A673 (cell line): ENCODE results near the gene PTGS1. TPM values are rescaled to one million over a fixed set of nuclear protein-coding genes. Genes with fewer than 3 reads are reported as not detected.

Source experiments
- BruUV-seq: library from RNA; stranded (reverse); fragments of 400-500 nt; replicated peaks from 2 replicates; lab custom pipeline; 2021; lab: Mats Ljungman, UMichigan
- CTCF ChIA-PET: fragments of 300-600 bp; sonication (Branson Sonifier 250); formaldehyde crosslinking; loops from one replicate; lab custom pipeline; 2022; ENCODE audit warnings: antibody characterized with exemption; lab: Charles Lee
- POLR2A ChIA-PET: fragments of 300-600 bp; sonication (Branson Sonifier 250); formaldehyde crosslinking; loops from one replicate; lab custom pipeline; 2022; ENCODE audit warnings: antibody characterized with exemption; ENCODE audit not compliant: low non-redundant PET; lab: Charles Lee
- DNase-seq: peaks from one replicate; pipeline ENCODE4 v3.0.0-alpha.2; 2015; ENCODE audit warnings: low spot score
- H3K27ac ChIP-seq: fragments of 200-600 bp; sonication (generic); 2 replicates; pipeline ENCODE4 v1.5.1; 2016; ENCODE audit warnings: mixed run types, low read depth, mild to moderate bottlenecking, mixed read lengths, antibody characterized with exemption, low read length; ENCODE audit not compliant: poor library complexity, severe bottlenecking
- H3K27me3 ChIP-seq: fragments of 200-600 bp; sonication (generic); replicated peaks from 2 replicates; pipeline ENCODE4 v1.6.1; 2017; ENCODE audit warnings: mixed run types, low read depth, mild to moderate bottlenecking, mixed read lengths, antibody characterized with exemption, low read length; ENCODE audit not compliant: insufficient read depth, poor library complexity
- H3K36me3 ChIP-seq: fragments of 200-600 bp; sonication (generic); 2 replicates; pipeline ENCODE4 v1.6.1; 2016; ENCODE audit warnings: mixed run types, mild to moderate bottlenecking, mixed read lengths, antibody characterized with exemption, low read length; ENCODE audit not compliant: insufficient read depth, poor library complexity, severe bottlenecking
- H3K4me1 ChIP-seq: fragments of 200-600 bp; sonication (generic); 2 replicates; pipeline ENCODE4 v1.6.1; 2017; ENCODE audit warnings: mixed run types, mild to moderate bottlenecking, mixed read lengths, antibody characterized with exemption, low read length; ENCODE audit not compliant: insufficient read depth, poor library complexity, severe bottlenecking
- H3K4me3 ChIP-seq: fragments of 200-600 bp; sonication (generic); 2 replicates; pipeline ENCODE4 v1.5.1; 2016; ENCODE audit warnings: low read depth, mixed run types, mild to moderate bottlenecking, mixed read lengths, low read length; ENCODE audit not compliant: poor library complexity, severe bottlenecking
- H3K9me3 ChIP-seq: fragments of 200-600 bp; sonication (generic); 2 replicates; pipeline ENCODE4 v1.6.1; 2016; ENCODE audit warnings: mixed run types, low read depth, mild to moderate bottlenecking, mixed read lengths, antibody characterized with exemption, low read length; ENCODE audit not compliant: poor library complexity, severe bottlenecking
- EZH2 ChIP-seq: fragments of 200-600 bp; sonication (generic); IDR thresholded peaks from 2 replicates; pipeline ENCODE4 v1.6.1; 2017; ENCODE audit warnings: borderline replicate concordance, low read depth, mild to moderate bottlenecking, mixed read lengths, antibody characterized with exemption, low read length; ENCODE audit not compliant: poor library complexity, severe bottlenecking
- intact Hi-C: fragments of 100-400 bp; cut with micrococcal nuclease; formaldehyde crosslinking; loops from one replicate; pipeline ENCODE4 v1.10.0; 2022; ENCODE audit not compliant: unreplicated experiment
- total RNA-seq: library from RNA; stranded (reverse); gene quantifications from 2 replicates; pipeline ENCODE4 v1.2.3, GENCODE V29; 2021
- TF ChIP-seq, protein P1 (sequence below): fragments of 300-800, 200-600 bp; sonication (generic); conservative IDR thresholded peaks from 2 replicates; pipeline ENCODE4 v1.5.1; 2017; ENCODE audit warnings: low read depth, mild to moderate bottlenecking, antibody characterized with exemption, low read length, moderate library complexity, mixed read lengths

Gene PTGS1
- total RNA-seq, 1 experiment from 2014 or later, result not detected

DNA sequence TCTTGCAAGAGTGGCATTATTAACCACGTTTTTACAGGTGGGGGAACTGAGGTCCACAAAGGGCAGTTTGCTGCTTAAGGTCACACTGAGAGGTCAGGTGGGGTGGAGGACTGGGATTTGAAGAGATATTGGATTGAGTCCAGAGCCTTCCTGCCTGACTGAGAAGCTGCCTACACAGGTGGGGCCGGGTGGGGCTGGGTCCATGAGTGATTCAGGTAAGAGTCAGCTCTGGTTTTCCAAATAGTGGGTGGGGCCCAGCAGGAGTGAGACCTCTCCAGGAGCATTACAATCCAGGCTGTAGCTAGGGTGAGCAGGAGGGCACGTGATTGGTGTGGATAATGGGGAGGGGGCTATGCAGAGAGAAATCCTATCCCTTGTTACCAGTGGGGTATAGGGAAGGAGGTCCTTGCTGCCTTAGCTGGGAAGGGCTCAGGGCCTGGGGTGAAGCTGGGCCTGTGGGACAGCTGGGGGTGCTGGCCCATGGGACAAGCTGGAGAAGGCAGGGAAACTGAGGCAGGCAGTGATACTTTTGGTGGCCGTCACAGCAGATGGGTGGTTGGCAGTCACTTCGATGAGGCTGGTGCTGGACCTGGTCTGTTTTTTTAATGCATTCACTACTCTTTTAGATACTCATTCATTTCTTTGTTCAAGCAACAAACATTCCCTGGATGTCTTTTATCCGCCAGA is 2.9 kb upstream of the PTGS1 start:
- no peaks in the 10 kb centered on the region for H3K9me3 ChIP-seq
- H3K27me3 ChIP-seq, result peaks cover 28% of the 10 kb centered on the region
- intact Hi-C loops, result no loop called here
- H3K4me1 ChIP-seq, result no peaks in the 10 kb centered on the region
- TF ChIP-seq, protein P1, sequence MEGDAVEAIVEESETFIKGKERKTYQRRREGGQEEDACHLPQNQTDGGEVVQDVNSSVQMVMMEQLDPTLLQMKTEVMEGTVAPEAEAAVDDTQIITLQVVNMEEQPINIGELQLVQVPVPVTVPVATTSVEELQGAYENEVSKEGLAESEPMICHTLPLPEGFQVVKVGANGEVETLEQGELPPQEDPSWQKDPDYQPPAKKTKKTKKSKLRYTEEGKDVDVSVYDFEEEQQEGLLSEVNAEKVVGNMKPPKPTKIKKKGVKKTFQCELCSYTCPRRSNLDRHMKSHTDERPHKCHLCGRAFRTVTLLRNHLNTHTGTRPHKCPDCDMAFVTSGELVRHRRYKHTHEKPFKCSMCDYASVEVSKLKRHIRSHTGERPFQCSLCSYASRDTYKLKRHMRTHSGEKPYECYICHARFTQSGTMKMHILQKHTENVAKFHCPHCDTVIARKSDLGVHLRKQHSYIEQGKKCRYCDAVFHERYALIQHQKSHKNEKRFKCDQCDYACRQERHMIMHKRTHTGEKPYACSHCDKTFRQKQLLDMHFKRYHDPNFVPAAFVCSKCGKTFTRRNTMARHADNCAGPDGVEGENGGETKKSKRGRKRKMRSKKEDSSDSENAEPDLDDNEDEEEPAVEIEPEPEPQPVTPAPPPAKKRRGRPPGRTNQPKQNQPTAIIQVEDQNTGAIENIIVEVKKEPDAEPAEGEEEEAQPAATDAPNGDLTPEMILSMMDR, result no peak
- TF ChIP-seq EZH2, result no peak
- BruUV-seq, result no TSS peak
- DNase-seq, result no peak
- H3K27ac ChIP-seq, result no peak overlapping the region
- no peaks in the 10 kb centered on the region for H3K36me3 ChIP-seq
- H3K4me3 ChIP-seq, result no peak overlapping the region
- POLR2A ChIA-PET, result interaction anchor here (0.6 kb wide), 1 partner anchor 61 kb away, joined by 4 read pairs; no protein-coding TSS in a partner anchor
- CTCF ChIA-PET, result interaction anchor here (0.6 kb wide), 1 partner anchor 32 kb away, joined by 5 read pairs; no protein-coding TSS in a partner anchor

DNA sequence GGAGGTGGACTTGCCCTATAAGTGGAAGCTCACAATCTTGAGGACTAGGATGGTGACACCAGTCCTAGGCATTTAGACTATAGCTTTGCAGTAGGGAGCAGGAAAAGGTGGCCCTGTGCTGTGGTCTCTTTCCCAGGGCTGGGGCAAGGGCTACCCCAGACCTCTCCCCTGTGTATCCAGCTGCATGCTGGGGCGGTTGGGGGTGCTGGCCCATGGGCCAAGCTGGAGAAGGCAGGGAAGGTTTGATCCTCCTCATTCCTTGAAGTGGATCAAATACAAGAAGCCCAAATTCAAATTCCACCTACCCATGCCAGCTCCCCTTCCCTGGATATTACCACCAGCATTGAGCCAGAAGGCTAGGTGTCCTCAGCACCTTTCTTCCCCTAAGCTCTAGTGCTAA is 2.2 kb upstream of the PTGS1 start:
- BruUV-seq, result no TSS peak
- DNase-seq, result no peak
- Histone ChIP-seq H3K4me3 (no peak overlapping the region), H3K27ac (no peak overlapping the region), H3K4me1 (no peaks in the 10 kb centered on the region), H3K36me3 (no peaks in the 10 kb centered on the region), H3K27me3 (peaks cover 28% of the 10 kb centered on the region), H3K9me3 (no peaks in the 10 kb centered on the region)
- CTCF ChIA-PET, result interaction anchor here (0.6 kb wide), 1 partner anchor 32 kb away, joined by 5 read pairs; no protein-coding TSS in a partner anchor
- intact Hi-C loops, result no loop called here
- POLR2A ChIA-PET, result interaction anchor here (0.6 kb wide), 1 partner anchor 61 kb away, joined by 4 read pairs; no protein-coding TSS in a partner anchor
- no peak for TF ChIP-seq EZH2
- TF ChIP-seq, protein P1, result no peak

DNA sequence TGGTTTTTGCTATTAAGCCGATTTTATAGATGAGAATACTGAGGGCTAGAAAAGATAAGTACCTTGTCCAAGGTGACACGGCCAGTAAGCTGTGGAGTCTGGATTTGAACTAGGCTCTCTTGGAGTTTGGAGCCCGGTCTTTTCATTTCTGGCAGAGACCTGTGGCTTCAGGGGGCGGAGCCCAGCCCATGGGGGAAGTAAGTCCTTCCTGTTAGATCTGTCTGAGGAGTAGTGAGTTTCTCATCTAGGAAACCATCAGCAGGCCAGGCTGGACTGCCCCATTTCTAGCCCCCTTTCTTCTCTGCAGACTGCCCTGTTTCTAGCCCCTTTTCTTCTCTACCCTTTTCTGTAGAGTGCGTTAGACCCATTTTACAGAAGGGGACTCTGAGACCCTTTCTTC is 521 bp upstream of the PTGS1 start:
- H3K27me3 ChIP-seq, result peaks cover 28% of the 10 kb centered on the region
- H3K36me3 ChIP-seq, result no peaks in the 10 kb centered on the region
- DNase-seq, result no peak
- H3K27ac ChIP-seq, result no peak overlapping the region
- POLR2A ChIA-PET, result no interaction called here
- no peaks in the 10 kb centered on the region for H3K9me3 ChIP-seq
- CTCF ChIA-PET, result no interaction called here
- no TSS peak for BruUV-seq
- no peak overlapping the region for H3K4me3 ChIP-seq
- H3K4me1 ChIP-seq, result no peaks in the 10 kb centered on the region
- intact Hi-C loops, result no loop called here
- no peak for TF ChIP-seq EZH2
- TF ChIP-seq, protein P1, result no peak
